Left ventricle myocardium superior (tissue), 1 donor: ENCODE measurements around the gene CRY1. TPM values are rescaled to one million over a fixed set of nuclear protein-coding genes. Genes with fewer than 3 reads are reported as not detected.

ENCODE experiments used
- ATAC-seq: fragments of 200-7000 bp; cut with Tn5 transposase; one replicate; pipeline ENCODE4 v1.9.1; 2020; ENCODE audit warnings: mild to moderate bottlenecking, moderate library complexity
- DNase-seq: peaks from one replicate; pipeline ENCODE4 v3.0.0-alpha.2; 2020
- intact Hi-C: fragments of 100-400 bp; cut with micrococcal nuclease; formaldehyde crosslinking; loops from one replicate; pipeline ENCODE4 v1.11.0; 2022
- total RNA-seq: library from RNA; stranded (reverse); fragmentation: NEBNext Ultra II Directional; extraction: Animal tissue kit (Norgen Biotek cat#: 25700); gene quantifications from one replicate; pipeline ENCODE4 v1.2.1, GENCODE V29; 2021
- donor health status: DM: no; HTN: yes; CAD: no; lungs with severe emphysema.

CRY1 gene
- total RNA-seq, 1 donor from 2014 or later = 9.3 TPM

DNA sequence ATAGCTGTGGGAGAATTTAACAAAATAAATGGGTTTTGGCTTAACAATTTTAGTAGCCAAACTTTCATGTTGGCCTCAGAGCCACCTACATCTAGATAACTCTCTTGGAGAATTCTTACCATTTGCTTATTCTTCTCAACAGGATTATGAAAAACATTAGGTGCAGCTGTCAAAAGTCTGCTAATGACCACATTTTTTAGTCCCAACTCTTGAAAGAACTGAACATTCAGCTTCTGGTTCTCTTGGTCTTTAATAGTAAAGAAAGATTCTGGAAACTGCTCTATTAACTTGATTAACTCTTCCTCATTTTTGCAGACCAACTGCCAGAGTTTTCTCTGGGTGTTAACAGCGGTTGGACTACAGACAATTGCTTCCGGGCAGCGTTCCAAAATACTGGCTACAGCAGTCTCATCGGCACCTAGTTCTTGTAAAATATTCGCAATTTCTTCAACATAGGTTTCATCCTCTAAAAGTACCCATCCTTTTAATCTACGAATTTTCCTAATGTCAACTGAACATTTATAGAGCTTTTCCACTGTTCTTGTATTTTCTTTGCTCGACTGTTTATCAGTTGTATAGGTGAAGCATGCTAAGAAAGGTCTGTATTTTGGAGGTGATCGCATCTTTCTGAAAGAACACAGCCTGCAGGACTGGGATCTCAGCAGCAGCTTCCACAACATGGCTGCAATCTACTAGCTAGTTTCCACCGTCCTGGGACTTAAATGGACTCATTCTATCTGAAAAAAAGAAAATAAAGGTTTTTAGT is 115.1 kb downstream of the CRY1 start:
- ATAC-seq = peak; percentile 53
- intact Hi-C loops = no loop called here
- DNase-seq = peak; percentile 74

GRCh38 chr12:106976668-106977067 is 116.7 kb downstream of the CRY1 start:
- DNase-seq (no peak), ATAC-seq (peak; percentile 25)
- intact Hi-C loops = no loop called here

- intact Hi-C loops = no loop called here
- DNase-seq = no peak
- ATAC-seq = peak; percentile 80
Measured at GRCh38 chr12:106975993-106976658, 117.2 kb downstream of the CRY1 start.

DNA sequence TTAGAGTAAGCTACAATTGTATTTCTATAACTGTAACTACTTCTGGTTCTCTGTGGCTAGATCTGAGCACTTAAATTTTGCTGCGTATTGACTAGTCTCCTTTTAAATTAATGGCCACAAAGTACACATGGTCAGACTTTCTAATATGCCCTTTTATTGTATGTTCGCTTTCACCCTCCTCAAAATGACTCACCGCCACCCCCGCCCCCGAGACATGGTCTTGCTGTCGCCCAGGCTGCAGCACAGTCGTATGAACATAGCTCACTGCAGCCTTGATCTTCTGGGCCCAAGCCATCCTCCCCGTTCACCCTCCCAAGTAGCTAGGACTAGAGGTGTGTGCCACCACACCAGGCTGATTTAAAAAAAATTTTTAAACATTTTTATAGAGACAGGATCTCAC is 118.3 kb downstream of the CRY1 start:
- intact Hi-C loops = no loop called here
- ATAC-seq (no peak), DNase-seq (no peak)

DNA sequence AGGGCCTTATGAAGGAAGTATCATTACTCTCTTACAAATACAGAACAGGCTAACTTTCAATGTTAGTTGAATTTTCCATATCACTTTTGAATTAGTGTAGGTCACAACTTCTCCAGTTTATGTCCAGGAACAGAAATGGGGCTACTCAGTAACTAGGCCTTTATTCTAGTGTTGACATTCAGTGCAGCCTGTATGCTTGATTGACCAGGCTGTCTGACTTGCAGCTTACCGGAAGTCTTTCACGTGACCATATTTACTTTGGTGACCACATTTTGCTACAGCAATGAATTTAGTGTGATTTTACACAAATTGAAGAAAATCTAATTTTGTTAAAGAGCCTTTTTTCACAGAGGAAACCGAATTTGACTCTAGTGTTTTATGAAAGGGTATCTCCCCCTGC is 118.8 kb downstream of the CRY1 start:
- intact Hi-C loops = no loop called here
- DNase-seq = no peak
- ATAC-seq = no peak

- ATAC-seq (no peak), DNase-seq (no peak)
- intact Hi-C loops = no loop called here
Measured at GRCh38 chr12:106973545-106973944, 119.8 kb downstream of the CRY1 start.

DNA sequence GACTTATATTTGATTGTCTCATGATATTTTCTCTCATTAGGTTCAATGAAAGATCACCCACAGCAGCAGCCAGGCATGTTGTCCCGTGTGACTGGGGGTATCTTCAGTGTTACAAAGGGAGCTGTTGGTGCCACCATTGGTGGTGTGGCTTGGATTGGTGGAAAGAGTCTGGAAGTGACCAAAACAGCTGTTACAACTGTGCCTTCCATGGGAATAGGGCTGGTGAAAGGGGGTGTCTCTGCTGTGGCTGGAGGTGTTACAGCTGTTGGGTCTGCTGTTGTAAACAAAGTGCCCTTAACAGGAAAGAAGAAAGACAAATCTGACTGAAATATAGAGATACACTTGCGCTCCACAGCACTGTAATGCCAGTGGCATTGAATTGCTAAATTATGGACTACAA is 122.3 kb downstream of the CRY1 start:
- ATAC-seq (no peak), DNase-seq (no peak)
- intact Hi-C loops = no loop called here

DNA sequence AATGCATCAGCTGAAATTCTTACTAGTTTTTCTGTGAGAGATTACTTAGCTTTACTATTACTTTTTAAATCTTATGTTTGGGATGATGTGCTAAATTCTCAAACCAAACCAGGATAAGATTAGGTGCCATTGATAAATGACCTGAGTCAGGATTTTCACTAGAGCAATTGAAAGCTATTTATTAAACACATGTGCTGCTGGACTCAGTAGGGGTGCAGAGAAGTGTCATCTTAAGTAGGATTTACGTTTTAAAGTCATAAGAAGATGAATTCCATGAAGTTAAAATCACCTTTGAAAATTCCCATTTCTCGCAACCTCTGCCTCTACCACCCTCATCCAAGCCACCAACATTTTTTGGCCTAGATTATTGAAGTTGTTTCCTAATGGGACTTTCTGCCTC is 128.8 kb downstream of the CRY1 start:
- no peak for DNase-seq
- ATAC-seq = no peak
- intact Hi-C loops = no loop called here

DNA sequence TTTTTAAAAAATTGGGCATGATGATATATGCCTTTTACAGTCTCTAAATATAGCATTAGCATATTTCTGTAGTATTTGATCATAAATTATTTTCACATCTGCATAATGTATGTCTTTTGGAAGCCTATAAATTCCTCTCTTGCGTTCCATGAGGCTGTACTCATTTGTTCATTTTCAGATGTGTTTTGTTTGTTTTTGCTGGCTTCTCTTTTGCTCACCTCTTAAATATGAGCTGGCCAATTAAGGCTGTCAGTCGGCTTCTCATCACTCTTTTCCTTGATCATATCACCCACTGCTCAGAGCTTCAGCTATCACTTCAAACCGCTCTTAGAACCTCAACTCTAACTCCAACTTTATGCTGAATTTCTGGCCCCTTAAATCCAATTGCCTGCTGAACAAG is 131.1 kb downstream of the CRY1 start:
- ATAC-seq (no peak), DNase-seq (no peak)
- intact Hi-C loops = no loop called here

DNA sequence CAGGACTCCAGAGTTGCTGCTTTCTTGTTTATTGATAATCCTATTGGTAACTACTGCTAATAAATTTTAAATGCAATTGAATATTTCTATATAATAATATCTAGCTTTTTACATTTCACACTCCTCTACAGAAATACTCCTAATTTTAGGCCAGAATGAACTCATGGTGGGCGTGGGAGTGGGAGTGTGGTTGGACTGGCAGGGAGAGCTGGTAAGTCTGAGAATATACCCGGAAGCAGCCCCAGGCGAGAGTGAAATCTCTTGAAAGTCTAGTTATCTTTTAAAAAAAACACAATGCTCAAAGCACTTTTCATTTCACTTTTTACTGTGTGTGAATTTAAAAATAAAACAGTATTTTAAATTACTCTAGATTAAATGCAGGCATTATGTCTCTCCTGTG is 132.9 kb downstream of the CRY1 start:
- ATAC-seq = no peak
- intact Hi-C loops = no loop called here
- no peak for DNase-seq

DNA sequence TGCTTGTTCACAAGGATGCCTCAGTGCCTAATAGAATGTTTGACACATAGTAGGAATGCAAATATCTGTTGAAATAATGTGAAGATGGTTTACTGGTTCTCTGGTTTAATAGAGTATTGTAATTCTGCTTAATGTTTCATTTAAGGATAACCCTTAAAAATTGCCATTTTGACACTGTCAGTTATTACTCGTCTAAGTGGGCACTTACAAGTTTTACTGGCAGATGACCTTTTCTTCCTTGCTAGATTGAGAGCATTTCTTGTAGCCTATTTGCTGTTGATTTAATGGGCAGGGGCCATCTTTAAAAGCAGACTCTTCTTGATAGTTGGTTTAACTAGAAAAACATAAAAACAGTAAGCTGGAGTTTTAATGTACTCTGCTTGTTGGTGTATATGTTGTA is 135.8 kb downstream of the CRY1 start:
- no peak for DNase-seq
- no peak for ATAC-seq

GRCh38 chr12:106956048-106956578 is 137.2 kb downstream of the CRY1 start:
- intact Hi-C loops = no loop called here
- DNase-seq = peak; percentile 77
- peak; percentile 62 for ATAC-seq

More for the DNA sequence above, 135.8 kb downstream of the CRY1 start:
- intact Hi-C loops = no loop called here

DNA sequence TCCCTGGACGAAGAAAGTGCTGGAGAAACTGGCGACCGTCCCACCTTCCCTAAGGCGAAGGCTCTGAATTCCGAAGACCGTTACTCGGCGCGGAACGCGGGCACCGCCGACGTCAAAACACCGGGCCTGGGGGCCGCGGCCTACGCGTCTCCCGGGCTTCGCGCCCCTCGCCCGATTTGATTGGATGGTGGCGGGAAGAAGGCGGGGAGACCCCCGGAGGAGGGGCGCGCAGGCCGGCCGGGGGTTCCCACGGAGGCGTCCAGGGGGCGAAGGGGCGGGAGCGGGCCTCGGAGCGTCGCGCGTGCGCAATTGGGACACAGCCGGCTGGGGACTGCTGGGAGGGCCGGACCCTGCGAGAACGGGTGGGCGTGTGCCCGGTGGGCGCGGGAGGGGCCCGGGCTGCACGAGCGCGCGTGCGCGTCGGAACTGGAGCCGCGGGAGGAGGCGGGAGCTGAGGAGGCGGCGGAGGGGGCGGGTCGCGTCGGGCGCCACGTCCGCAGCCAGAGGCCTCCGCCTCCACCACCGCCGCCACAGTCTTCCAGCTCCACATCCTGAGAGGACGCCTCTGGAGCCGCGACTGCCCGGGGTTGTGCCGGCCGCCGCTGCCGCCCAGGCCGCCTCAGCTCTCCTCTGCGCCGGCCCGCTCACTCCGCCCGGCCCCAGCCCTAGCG is 137.8 kb downstream of the CRY1 start, which contains the start of gene TMEM263:
TSS of gene TMEM263 (plus strand) at position 531 of the 671 bp plus-strand sequence. CDS start 11,210 bp downstream, outside the sequence.
- DNase-seq = peak; percentile 97
- ATAC-seq = peak; percentile 94
- intact Hi-C loops = no loop called here

DNA sequence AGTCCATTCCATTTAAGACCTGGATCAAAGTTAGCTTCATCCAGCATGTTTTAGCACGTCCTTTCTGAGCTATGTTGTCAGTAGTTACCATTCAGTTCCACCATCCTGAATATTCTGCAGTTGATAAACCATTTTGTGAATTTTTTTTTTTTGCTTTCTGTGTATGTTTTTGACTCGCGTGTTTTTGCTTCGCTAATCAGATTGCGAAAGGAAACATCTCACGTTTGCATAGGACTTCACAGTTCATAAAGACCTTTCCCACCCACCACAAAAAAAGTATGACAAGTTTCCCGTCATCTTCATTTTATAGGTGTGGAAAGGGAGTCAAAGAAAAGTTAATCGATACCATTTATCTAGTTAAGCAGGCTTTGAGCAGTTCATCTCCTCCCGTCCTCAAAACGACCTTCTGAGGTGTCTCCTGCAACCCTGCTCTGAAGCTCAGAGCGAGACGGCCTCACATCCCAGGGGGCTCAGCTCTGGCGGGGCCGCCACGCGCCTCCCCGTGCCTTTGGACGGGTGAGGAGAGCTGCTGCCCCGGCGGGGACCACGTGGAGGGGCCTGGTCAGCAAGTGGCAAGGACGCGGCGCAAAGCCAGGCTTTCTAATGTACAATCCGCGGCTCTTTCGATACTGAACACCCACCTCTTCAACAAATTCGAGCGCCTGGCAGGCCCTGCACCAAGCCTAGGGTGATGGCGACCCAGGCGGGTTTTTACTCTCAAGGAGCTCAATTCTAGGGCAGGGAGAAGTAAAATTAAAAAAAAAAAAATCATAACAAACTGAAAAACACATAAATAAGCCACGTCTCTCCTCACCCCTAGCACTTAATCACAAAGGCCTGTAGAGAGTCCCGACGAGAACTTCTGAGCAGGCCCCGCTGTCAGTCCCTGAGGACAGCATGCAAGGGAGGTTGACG is 138.6 kb downstream of the CRY1 start:
- intact Hi-C loops = no loop called here
- DNase-seq (peak; percentile 68), ATAC-seq (peak; percentile 0)

DNA sequence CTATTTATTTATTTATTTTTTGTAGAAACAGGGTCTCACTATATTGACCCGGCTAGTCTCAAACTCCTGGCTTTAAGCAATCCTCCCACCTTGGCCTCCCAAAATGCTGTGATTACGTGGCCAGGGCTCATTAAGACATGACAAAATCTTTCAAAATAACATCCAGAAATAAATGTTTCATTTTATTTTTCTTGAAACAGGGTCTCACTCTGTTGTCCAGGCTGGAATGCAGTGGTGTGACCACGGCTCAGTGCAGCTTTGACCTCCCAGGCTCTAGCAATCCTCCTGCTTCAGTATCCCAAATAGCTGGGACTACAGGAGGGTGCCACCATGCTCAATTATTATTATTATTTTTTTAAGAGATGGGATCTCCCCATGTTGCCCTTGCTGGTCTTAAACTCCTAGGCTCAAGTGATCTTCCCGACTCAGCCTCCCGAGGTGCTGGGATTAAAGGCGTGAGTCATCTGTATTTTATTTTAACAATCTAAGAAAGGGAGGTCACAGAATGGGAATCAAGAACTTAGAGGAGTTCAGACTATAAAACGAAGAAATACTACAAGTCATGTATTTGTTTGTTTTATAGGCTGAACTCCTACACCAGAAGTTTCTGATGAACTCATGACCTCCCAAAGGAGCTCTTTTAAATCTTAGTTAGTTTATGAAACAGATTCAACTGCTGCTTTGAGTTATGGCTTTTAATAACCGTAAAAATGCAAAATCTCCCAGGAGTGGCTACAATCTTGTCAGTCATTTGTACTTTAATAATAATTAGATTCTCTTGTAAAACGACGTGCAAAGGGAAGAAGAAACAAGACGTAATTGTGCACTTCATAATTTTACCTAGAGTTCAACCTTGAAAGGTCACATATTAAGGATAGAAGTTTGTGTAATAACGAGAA is 139.7 kb downstream of the CRY1 start:
- DNase-seq (no peak), ATAC-seq (no peak)
- intact Hi-C loops = no loop called here

GRCh38 chr12:106950591-106950990 is 142.8 kb downstream of the CRY1 start:
- no peak for DNase-seq
- ATAC-seq = no peak
- intact Hi-C loops = no loop called here

- ATAC-seq (no peak), DNase-seq (no peak)
- intact Hi-C loops = no loop called here
Measured at GRCh38 chr12:106947461-106947860, 145.9 kb downstream of the CRY1 start.

DNA sequence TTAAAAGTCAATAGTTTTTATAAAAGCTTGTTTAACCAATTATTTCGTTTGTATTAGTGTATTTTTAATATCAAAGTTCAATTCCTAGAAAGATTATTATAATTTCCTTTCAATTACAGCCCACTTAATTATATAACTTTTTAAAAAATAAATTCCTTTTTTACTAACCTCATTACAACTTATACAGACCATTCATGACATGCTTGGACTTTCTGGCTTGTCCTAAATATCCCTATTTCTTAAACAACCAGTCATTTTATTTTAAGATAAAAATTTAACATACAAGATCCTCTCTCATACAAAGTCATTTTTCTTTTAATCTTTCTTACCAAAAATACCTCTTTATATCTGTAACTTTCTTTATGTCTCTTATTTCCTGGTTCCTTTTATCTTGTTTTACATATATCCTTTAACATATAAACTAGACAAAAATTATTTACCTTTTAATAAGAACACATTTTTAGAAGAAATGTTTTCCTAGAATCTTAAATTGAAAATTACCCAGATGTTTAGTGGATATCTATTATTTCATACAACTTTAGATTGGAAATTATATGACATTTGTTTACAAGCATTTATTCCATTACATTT is 148.0 kb downstream of the CRY1 start:
- intact Hi-C loops = no loop called here

More for the DNA sequence above, 148.0 kb downstream of the CRY1 start:
- DNase-seq (no peak), ATAC-seq (no peak)
